LNCaP clone FGC (cell line): ENCODE results near the gene BHLHE40.

Source experiments
- DNase-seq: peaks from one replicate; pipeline ENCODE4 v3.0.0-alpha.2; 2011; ENCODE audit warnings: low read depth
- H3K4me3 ChIP-seq: 2 replicates; pipeline ENCODE4 v1.5.1; 2011; ENCODE audit warnings: mild to moderate bottlenecking, low read depth, low read length, control low read depth
- TF ChIP-seq, protein P1 (sequence below): IDR thresholded peaks from 2 replicates; pipeline ENCODE4 v1.5.1; 2012; ENCODE audit warnings: mild to moderate bottlenecking; ENCODE audit not compliant: control insufficient read depth, insufficient read depth; ENCODE audit errors: extremely low read depth

The BHLHE40 gene

DNA sequence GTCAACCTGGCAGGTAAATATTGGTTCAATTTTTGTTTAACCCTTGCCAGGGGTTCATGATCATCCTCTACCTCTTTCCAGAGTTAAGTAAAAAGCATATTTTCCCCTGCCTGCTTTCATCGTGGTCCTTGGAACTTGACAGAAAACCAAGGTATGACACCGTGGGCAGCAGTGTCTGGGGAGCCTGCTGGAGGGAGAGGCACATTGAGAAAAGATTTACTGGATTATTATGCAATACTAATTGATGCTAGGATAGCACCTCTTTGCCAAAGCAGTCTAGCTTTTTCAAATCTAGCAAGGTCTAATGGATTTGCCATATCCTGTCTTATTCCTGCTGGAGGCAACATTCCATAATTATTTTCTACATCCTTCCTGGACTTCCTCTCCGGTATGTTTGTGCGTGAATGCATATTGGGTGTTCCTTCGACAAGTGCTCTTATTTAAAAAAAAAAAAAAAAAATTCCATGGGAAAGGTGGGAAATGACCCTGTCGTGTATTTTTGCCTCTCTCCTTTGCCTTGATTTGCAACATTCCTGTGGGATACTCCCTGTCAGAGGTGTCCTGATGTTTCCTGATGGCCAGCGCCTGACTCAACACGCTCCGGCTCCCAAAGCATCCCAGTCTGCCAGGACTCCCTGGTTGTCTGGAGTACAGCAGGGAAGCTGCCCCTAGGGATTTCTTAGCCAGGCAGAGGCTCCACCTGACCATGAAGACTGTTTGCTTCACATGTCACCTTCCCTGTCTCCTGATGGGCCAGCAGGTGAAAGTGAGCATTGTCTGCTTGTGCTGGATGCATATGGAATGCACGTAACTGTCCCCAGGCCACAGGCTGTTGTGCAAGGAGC, 6.3 kb downstream of the BHLHE40 start:
- H3K4me3 ChIP-seq, result no peak overlapping the region
- DNase-seq, result no peak
- TF ChIP-seq, protein P1, sequence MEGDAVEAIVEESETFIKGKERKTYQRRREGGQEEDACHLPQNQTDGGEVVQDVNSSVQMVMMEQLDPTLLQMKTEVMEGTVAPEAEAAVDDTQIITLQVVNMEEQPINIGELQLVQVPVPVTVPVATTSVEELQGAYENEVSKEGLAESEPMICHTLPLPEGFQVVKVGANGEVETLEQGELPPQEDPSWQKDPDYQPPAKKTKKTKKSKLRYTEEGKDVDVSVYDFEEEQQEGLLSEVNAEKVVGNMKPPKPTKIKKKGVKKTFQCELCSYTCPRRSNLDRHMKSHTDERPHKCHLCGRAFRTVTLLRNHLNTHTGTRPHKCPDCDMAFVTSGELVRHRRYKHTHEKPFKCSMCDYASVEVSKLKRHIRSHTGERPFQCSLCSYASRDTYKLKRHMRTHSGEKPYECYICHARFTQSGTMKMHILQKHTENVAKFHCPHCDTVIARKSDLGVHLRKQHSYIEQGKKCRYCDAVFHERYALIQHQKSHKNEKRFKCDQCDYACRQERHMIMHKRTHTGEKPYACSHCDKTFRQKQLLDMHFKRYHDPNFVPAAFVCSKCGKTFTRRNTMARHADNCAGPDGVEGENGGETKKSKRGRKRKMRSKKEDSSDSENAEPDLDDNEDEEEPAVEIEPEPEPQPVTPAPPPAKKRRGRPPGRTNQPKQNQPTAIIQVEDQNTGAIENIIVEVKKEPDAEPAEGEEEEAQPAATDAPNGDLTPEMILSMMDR, result no peak

DNA sequence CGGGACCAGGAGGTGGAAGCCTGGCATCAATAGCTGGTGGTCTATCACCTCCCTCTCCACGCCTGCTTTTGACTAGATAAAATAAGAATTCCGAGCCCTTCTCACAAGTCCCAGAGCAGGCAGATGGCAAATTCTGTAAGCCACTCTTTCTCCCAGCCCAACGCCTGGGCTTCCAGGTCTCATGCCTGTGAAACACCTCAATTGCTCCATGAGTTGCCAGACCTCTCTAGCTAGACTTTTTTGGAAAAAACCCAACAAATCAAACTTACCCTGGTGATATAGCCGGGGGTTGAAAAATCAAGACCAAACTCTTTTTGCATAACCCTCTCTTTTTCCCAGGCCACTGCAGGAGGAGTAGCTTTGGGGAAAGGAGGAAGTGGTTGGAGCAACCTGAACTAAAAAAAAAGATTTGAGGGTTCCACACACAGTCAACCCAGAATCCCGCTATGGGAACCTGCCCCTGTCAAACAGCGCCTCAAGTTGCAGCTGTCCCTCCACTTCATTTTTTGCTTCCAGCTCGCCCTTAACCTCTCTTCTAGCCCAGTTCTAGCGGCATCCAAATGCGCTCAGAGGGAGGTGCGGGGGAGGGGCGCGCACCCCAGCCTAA, 7.0 kb downstream of the BHLHE40 start:
- DNase-seq, result no peak
- H3K4me3 ChIP-seq, result no peak overlapping the region
- TF ChIP-seq, protein P1, result no peak

DNA sequence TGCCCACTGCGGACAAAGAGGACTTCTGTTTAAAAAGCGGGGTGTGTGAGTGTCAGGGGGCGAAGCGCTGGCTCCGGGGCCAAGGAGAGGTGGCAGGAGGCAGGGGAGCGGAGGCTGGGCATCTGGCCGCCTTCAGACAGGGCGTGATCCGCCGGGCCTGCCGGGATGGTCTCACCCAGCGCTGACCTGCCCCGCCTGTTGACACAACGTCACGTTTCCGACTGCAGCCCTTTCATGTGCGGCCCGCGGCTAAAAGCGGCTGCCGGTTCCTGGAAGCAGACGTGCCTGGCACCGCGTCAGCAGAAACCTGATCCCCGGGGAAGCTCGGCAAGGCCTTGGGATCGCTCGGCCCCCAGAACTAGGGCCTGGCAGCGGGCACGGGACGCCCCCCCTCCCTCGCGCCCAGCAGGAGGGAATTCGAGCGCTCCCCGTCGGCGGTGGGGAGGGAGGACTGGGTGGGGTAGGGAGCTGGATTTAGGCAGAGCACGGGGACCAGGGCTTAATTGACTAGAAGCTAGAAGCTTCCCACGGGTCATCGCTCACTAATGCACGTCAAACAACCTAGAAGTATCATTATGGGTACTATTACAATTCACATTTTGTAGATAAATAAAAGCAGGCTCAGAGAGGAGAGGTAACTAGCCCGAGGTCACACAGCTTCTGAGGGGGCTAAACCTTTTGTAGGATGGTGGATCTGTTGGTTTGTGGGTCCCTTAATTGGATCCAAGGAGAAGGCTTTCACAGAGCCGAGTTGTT, 7.7 kb downstream of the BHLHE40 start:
- TF ChIP-seq, protein P1, result peak; percentile 5; the same call in 1 of the 2 replicates
- peak; percentile 84 for DNase-seq

DNA sequence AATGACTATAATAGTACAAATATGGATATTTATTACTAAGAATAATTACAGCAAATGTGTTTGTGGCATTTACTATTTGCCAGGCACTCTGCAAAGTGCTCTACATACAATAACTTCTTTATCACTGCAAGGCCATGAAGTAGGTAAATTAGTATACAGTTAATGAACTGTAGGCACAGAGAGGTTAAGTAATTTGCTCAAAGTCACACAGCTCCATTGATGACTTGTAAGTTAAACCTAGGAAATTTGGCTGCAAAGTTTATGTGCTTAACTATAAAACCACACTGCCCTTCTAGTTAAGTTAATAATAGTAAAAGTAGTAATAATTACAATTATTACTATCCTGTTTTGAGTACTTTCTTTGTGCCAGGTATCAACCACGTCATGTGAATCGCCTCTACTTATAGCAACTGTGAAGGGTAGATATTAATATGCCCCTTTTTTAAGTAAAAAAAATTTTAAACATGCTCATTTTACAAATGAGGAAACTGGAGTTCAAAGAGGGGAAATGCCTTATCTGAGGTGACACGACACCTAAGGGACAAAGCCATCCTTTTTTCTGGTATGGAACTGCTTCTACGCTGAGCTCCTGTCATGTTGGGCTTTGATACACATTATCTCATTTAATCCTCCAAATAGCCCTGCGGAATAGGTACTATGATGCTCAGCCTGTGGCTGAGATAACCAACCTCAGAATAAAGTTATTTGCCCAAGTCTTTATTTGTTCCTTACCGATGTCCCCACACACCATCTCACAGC, 8.5 kb downstream of the BHLHE40 start:
- TF ChIP-seq, protein P1, result no peak
- no peak overlapping the region for H3K4me3 ChIP-seq
- no peak for DNase-seq

More for the DNA sequence above, 7.7 kb downstream of the BHLHE40 start:
- H3K4me3 ChIP-seq, result peak overlapping the region; percentile 30

DNA sequence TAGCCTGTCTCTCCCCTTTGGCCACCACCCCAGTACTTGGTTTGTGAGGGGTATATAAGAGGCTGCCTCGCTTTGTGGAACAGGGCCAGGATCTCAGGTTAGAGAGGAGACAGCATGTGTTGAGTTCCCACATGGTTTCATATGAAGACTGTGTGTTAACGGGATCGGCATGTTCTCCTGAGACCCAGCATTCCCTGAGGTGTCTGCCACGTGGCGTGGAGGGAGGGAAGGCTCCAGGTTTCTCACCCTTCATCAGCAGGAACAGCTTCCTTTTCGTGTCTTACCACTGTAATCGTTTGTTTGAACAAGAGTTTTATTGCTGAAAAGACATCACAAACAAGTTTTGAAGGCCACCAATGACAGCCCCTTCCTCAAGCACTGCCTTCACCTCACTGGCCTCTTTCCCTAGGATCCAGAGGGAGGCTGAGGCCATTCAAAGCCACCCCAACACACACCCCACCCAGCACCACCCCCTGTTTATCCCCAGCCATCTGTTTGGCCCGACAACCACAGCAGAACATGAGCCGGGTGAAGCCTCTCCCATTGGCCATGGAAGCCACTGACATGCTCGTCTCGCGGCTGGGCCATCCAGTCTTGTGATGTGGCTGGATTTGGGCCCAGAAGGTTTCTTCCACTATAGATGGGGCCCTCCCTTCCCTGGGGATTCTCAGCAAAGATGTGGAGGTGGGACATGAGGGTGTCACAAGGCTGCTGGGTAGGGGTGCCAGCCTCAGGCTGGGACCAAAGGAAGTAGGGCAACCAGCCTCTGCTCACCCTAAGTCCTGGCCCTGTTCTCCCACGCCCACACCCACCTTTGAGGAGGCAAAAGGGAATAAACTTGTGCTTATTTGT, 10.0 kb downstream of the BHLHE40 start:
- TF ChIP-seq, protein P1, result no peak
- H3K4me3 ChIP-seq, result no peak overlapping the region
- peak; percentile 74 for DNase-seq
